Left ventricle myocardium inferior (tissue), 1 donor: ENCODE measurements around the gene PSEN1. TPM values are rescaled to one million over a fixed set of nuclear protein-coding genes. Genes with fewer than 3 reads are reported as not detected.

Source experiments
- DNase-seq: peaks from one replicate; pipeline ENCODE4 v3.0.0-alpha.2; 2020
- H3K27ac ChIP-seq: fragments of 200-600 bp; replicated peaks from 2 replicates; pipeline ENCODE4 v1.8.0; 2021
- H3K27me3 ChIP-seq: fragments of 200-600 bp; 2 replicates; pipeline ENCODE4 v1.8.0; 2021; ENCODE audit warnings: low read depth
- H3K36me3 ChIP-seq: fragments of 200-600 bp; 2 replicates; pipeline ENCODE4 v1.8.0; 2021
- H3K4me1 ChIP-seq: fragments of 200-600 bp; 2 replicates; pipeline ENCODE4 v1.8.0; 2021
- H3K4me3 ChIP-seq: fragments of 200-600 bp; 2 replicates; pipeline ENCODE4 v1.8.0; 2021; ENCODE audit warnings: mild to moderate bottlenecking, moderate library complexity
- H3K9me3 ChIP-seq: fragments of 200-600 bp; replicated peaks from 2 replicates; pipeline ENCODE4 v1.8.0; 2021
- CTCF ChIP-seq: fragments of 200-600 bp; IDR thresholded peaks from 2 replicates; pipeline ENCODE4 v1.8.0; 2021; ENCODE audit warnings: antibody characterized with exemption, mild to moderate bottlenecking, borderline replicate concordance
- intact Hi-C: fragments of 100-400 bp; cut with micrococcal nuclease; formaldehyde crosslinking; loops from one replicate; pipeline ENCODE4 v1.11.0; 2022
- total RNA-seq: library from RNA; stranded (reverse); fragmentation: NEBNext Ultra II Directional; extraction: Animal tissue kit (Norgen Biotek cat#: 25700); gene quantifications from one replicate; pipeline ENCODE4 v1.2.1, GENCODE V29; 2021
- donor health status: DM: no; HTN: yes; CAD: no; lungs with severe emphysema.

Gene PSEN1
- total RNA-seq, 1 donor from 2014 or later = 25.2 TPM

GRCh38 chr14:73227812-73228781, 91.8 kb downstream of the PSEN1 start:
- Histone ChIP-seq H3K27me3 (peaks cover 2% of the 10 kb centered on the region), H3K27ac (peak overlapping the region; percentile 54), H3K9me3 (no peaks in the 10 kb centered on the region), H3K4me1 (peaks cover 24% of the 10 kb centered on the region), H3K36me3 (no peaks in the 10 kb centered on the region), H3K4me3 (no peak overlapping the region)
- intact Hi-C loops = no loop called here
- TF ChIP-seq CTCF = no peak
- DNase-seq = peak; percentile 51

- DNase-seq = no peak
These were observed 93.7 kb downstream of the PSEN1 start for GRCh38 chr14:73230051-73230450.

GRCh38 chr14:73231981-73232851, 95.9 kb downstream of the PSEN1 start:
- intact Hi-C loops = no loop called here
- no peak for DNase-seq
- H3K36me3 ChIP-seq = no peaks in the 10 kb centered on the region
- no peak for TF ChIP-seq CTCF
- H3K27me3 ChIP-seq = peaks cover 42% of the 10 kb centered on the region
- H3K9me3 ChIP-seq = no peaks in the 10 kb centered on the region
- no peak overlapping the region for H3K27ac ChIP-seq
- no peak overlapping the region for H3K4me3 ChIP-seq
- peaks cover 34% of the 10 kb centered on the region for H3K4me1 ChIP-seq

More at GRCh38 chr14:73230051-73230450, 93.7 kb downstream of the PSEN1 start:
- no peak overlapping the region for H3K27ac ChIP-seq
- H3K4me1 ChIP-seq = peaks cover 24% of the 10 kb centered on the region
- H3K27me3 ChIP-seq = peaks cover 20% of the 10 kb centered on the region
- intact Hi-C loops = no loop called here
- no peaks in the 10 kb centered on the region for H3K36me3 ChIP-seq
- H3K9me3 ChIP-seq = no peaks in the 10 kb centered on the region
- TF ChIP-seq CTCF = no peak
- no peak overlapping the region for H3K4me3 ChIP-seq

GRCh38 chr14:73232984-73233383, 96.7 kb downstream of the PSEN1 start:
- intact Hi-C loops = no loop called here
- H3K4me1 ChIP-seq = peaks cover 38% of the 10 kb centered on the region
- no peak for DNase-seq
- H3K27ac ChIP-seq = no peak overlapping the region
- TF ChIP-seq CTCF = no peak
- peaks cover 50% of the 10 kb centered on the region for H3K27me3 ChIP-seq
- H3K36me3 ChIP-seq = no peaks in the 10 kb centered on the region
- H3K4me3 ChIP-seq = no peak overlapping the region
- H3K9me3 ChIP-seq = no peaks in the 10 kb centered on the region

GRCh38 chr14:73233564-73233963, 97.3 kb downstream of the PSEN1 start:
- Histone ChIP-seq H3K4me1 (peaks cover 38% of the 10 kb centered on the region), H3K9me3 (no peaks in the 10 kb centered on the region), H3K27me3 (peaks cover 55% of the 10 kb centered on the region), H3K4me3 (no peak overlapping the region), H3K27ac (no peak overlapping the region), H3K36me3 (no peaks in the 10 kb centered on the region)
- intact Hi-C loops = no loop called here
- no peak for DNase-seq
- no peak for TF ChIP-seq CTCF
